Endothelial cell of umbilical vein (primary cell): ENCODE measurements around the gene GBE1. TPM values are rescaled to one million over a fixed set of nuclear protein-coding genes. Genes with fewer than 3 reads are reported as not detected.

Experiments
- BruUV-seq: library from RNA; stranded (reverse); fragments of 400-500 nt; replicated peaks from 2 replicates; lab custom pipeline; 2021; lab: Mats Ljungman, UMichigan
- CTCF ChIA-PET: fragments of 300-600, 350-600 bp; sonication (Branson Sonifier 250); formaldehyde crosslinking; loops from one replicate; lab custom pipeline; 2021; ENCODE audit warnings: antibody characterized with exemption, inconsistent platforms; lab: Charles Lee
- POLR2A ChIA-PET: fragments of 300-600, 350-600 bp; sonication (Branson Sonifier 250); formaldehyde crosslinking; loops from one replicate; lab custom pipeline; 2021; ENCODE audit warnings: antibody characterized with exemption, inconsistent platforms; lab: Charles Lee
- DNase-seq: peaks from one replicate; pipeline ENCODE4 v3.0.0-alpha.2; 2011; ENCODE audit warnings: low read depth, low spot score
- FAIRE-seq: peaks from 2 replicates; lab custom pipeline; 2011; peaks lifted over from hg19 to GRCh38; lab: Jason Lieb, UNC
- H2AFZ ChIP-seq: 2 replicates; pipeline ENCODE4 v1.6.0; 2012; ENCODE audit warnings: low read depth, low read length, control low read depth, inconsistent platforms
- H3K27ac ChIP-seq: 2 replicates; pipeline ENCODE4 v1.5.1; 2011; ENCODE audit warnings: low read depth, mild to moderate bottlenecking, control low read depth, low read length, moderate library complexity; ENCODE audit not compliant: insufficient read depth
- H3K27me3 ChIP-seq, 2 experiments: 2 replicates each; pipeline versions ENCODE4 v1.6.0 to v1.6.1; 2011; ENCODE audit warnings: low read length in 2 of 2, mixed read lengths in 1 of 2; ENCODE audit not compliant: control insufficient read depth in 2 of 2, insufficient read depth in 2 of 2
- H3K36me3 ChIP-seq, 2 experiments: 2 replicates in 1 of 2; 3 replicates in 1 of 2; pipeline ENCODE4 v1.5.1; 2011; ENCODE audit warnings: low read length in 2 of 2, mild to moderate bottlenecking in 1 of 2, moderate library complexity in 1 of 2; ENCODE audit not compliant: control insufficient read depth in 2 of 2, insufficient read depth in 2 of 2; ENCODE audit errors: extremely low read depth in 1 of 2
- H3K4me1 ChIP-seq: 3 replicates; pipeline ENCODE4 v1.5.1; 2011; ENCODE audit warnings: mild to moderate bottlenecking, low read length; ENCODE audit not compliant: control insufficient read depth, insufficient read depth; ENCODE audit errors: extremely low read depth
- H3K4me2 ChIP-seq: 2 replicates; pipeline ENCODE4 v1.6.1; 2011; ENCODE audit warnings: low read length, control low read depth, mixed read lengths; ENCODE audit not compliant: insufficient read depth
- H3K4me3 ChIP-seq, 3 experiments: fragments of 200-600 bp in 1 of 3; sonication (generic), shearing (Covaris generic) in 1 of 3; replicated peaks in 1 of 3; 2 replicates each; pipeline ENCODE4 v1.5.1; 2011 to 2016; ENCODE audit warnings: control low read depth in 3 of 3, low read length in 3 of 3, mild to moderate bottlenecking in 2 of 3, inconsistent platforms in 1 of 3, low read depth in 1 of 3, moderate library complexity in 1 of 3; ENCODE audit not compliant: insufficient read depth in 1 of 3
- H3K79me2 ChIP-seq: 2 replicates; pipeline ENCODE4 v1.6.0; 2012; ENCODE audit warnings: low read length, inconsistent platforms; ENCODE audit not compliant: control insufficient read depth, insufficient read depth
- H3K9ac ChIP-seq: replicated peaks from 2 replicates; pipeline ENCODE3; 2011; ENCODE audit warnings: low read length, control low read depth; ENCODE audit not compliant: insufficient read depth; ENCODE audit errors: extremely low read depth
- H3K9me1 ChIP-seq: replicated peaks from 3 replicates; pipeline ENCODE4 v1.6.0; 2011; ENCODE audit warnings: mild to moderate bottlenecking, low read length; ENCODE audit not compliant: control insufficient read depth, insufficient read depth; ENCODE audit errors: extremely low read depth
- H3K9me3 ChIP-seq: replicated peaks from 2 replicates; pipeline ENCODE4 v1.5.1; 2012; ENCODE audit warnings: low read length, inconsistent platforms; ENCODE audit not compliant: control insufficient read depth, insufficient read depth
- H4K20me1 ChIP-seq: replicated peaks from 2 replicates; pipeline ENCODE3; 2011; ENCODE audit warnings: mild to moderate bottlenecking, low read length; ENCODE audit not compliant: control insufficient read depth, insufficient read depth; ENCODE audit errors: extremely low read depth
- EZH2 ChIP-seq: IDR thresholded peaks from 2 replicates; pipeline ENCODE4 v1.6.1; 2012; ENCODE audit warnings: borderline replicate concordance, low read depth, mild to moderate bottlenecking, moderate library complexity, low read length, inconsistent platforms; ENCODE audit not compliant: severe bottlenecking
- FOS ChIP-seq: IDR thresholded peaks from 2 replicates; pipeline ENCODE4 v1.6.1; 2011; ENCODE audit warnings: mild to moderate bottlenecking, low read length, moderate library complexity, borderline replicate concordance; ENCODE audit not compliant: insufficient read depth
- GATA2 ChIP-seq: IDR thresholded peaks from 2 replicates; pipeline ENCODE4 v1.7.0; 2011; ENCODE audit warnings: low read depth, mild to moderate bottlenecking, moderate library complexity, mixed read lengths, low read length; ENCODE audit not compliant: insufficient read length, insufficient read depth
- JUN ChIP-seq: IDR thresholded peaks from 2 replicates; pipeline ENCODE4 v1.6.1; 2011; ENCODE audit warnings: borderline replicate concordance, low read depth; ENCODE audit not compliant: insufficient read length, insufficient read depth
- MYC ChIP-seq: IDR thresholded peaks from one replicate; pipeline ENCODE4 v1.6.1; 2011; ENCODE audit warnings: mild to moderate bottlenecking, low read depth, low read length
- POLR2A ChIP-seq: IDR thresholded peaks from 2 replicates; pipeline ENCODE4 v1.6.1; 2012; ENCODE audit warnings: low read depth, mild to moderate bottlenecking, control low read depth, low read length
- dilution Hi-C: fragments of 300-500 bp; cut with MboI; formaldehyde crosslinking; loops from one replicate; pipeline ENCODE4 v1.15.0; 2019; ENCODE audit warnings: low sequenced_read_pairs; ENCODE audit not compliant: extremely low pct_ligation_motif_present
- intact Hi-C: fragments of 100-400 bp; cut with micrococcal nuclease; formaldehyde crosslinking; loops from one replicate; pipeline ENCODE4 v1.10.0; 2022
- polyA plus RNA-seq, 4 experiments: library from polyadenylated mRNA; depleted of rRNA in 3 of 4; stranded (reverse) in 3 of 4; unstranded in 1 of 4; fragments of >200 nt; gene quantifications; 2 replicates each; pipeline versions ENCODE4 v1.2.1 to v1.2.3, GENCODE V29; 2011 to 2012; ENCODE audit warnings: missing spikeins in 1 of 4
- total RNA-seq: library from RNA; stranded (reverse); gene quantifications from 2 replicates; pipeline ENCODE4 v1.2.3, GENCODE V29; 2021
- TF ChIP-seq, protein P1 (sequence below), 2 donors: IDR thresholded peaks; 1 replicate in 1 of 2; 2 replicates in 1 of 2; pipeline ENCODE4 v1.5.1; 2011; ENCODE audit warnings: low read length in 2 of 2, mild to moderate bottlenecking in 2 of 2, moderate library complexity in 2 of 2, control low read depth in 1 of 2, inconsistent platforms in 1 of 2, low read depth in 1 of 2; ENCODE audit not compliant: insufficient read depth in 1 of 2; ENCODE audit errors: extremely low read depth in 1 of 2
- TF ChIP-seq, protein P2 (sequence below): IDR thresholded peaks from 2 replicates; pipeline ENCODE4 v1.6.1; 2011; ENCODE audit not compliant: insufficient read depth, insufficient read length

The GBE1 gene
- total and polyA plus RNA-seq, 2 donors (not counting 3 experiments of a cell fraction or from before 2014, with no cell fraction given): 35.9 to 110 TPM

DNA sequence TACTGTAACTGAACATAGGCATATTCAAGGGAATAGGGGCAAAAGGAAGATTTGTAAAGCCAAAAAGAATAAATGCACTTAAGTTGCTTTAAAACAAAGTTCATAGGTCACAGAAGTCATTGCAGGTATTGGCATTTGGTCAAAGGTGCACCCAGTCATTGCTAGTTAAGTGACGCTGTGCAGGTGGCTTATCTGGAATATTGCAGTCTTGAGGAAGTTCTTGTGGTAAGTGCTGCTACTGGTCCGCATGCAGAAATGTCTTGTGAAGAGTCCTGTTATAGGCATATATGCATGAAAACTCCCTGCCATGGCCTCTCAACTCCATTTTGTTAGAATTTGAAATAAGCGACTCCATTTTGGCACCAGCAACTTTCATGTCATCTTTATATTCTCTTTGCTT is 293.1 kb downstream of the GBE1 start:
- Histone ChIP-seq H3K27ac (no peak overlapping the region), H3K4me2 (no peak overlapping the region), H2AFZ (no peak overlapping the region), H3K36me3 (no peaks in the 10 kb centered on the region), H3K4me1 (peaks cover 27% of the 10 kb centered on the region), H3K79me2 (no peaks in the 10 kb centered on the region), H3K9me1 (no peaks in the 10 kb centered on the region), H3K9ac (no peak overlapping the region), H3K4me3 (no peak overlapping the region), H4K20me1 (no peaks in the 10 kb centered on the region), H3K27me3 (no peaks in the 10 kb centered on the region), H3K9me3 (no peaks in the 10 kb centered on the region)
- FAIRE-seq (no peak), DNase-seq (no peak)
- CTCF ChIA-PET: no interaction called here
- no TSS peak for BruUV-seq
- TF ChIP-seq MYC (no peak), POLR2A (no peak), EZH2 (no peak), FOS (no peak), GATA2 (no peak), JUN (no peak)
- TF ChIP-seq, protein P1, sequence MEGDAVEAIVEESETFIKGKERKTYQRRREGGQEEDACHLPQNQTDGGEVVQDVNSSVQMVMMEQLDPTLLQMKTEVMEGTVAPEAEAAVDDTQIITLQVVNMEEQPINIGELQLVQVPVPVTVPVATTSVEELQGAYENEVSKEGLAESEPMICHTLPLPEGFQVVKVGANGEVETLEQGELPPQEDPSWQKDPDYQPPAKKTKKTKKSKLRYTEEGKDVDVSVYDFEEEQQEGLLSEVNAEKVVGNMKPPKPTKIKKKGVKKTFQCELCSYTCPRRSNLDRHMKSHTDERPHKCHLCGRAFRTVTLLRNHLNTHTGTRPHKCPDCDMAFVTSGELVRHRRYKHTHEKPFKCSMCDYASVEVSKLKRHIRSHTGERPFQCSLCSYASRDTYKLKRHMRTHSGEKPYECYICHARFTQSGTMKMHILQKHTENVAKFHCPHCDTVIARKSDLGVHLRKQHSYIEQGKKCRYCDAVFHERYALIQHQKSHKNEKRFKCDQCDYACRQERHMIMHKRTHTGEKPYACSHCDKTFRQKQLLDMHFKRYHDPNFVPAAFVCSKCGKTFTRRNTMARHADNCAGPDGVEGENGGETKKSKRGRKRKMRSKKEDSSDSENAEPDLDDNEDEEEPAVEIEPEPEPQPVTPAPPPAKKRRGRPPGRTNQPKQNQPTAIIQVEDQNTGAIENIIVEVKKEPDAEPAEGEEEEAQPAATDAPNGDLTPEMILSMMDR (IDR thresholded peaks at IDR 0.05; ENCODE audit: extremely low read depth in 1 of 2, insufficient read depth in 1 of 2, low read depth in 1 of 2, low read length in 2 of 2): no peak
- TF ChIP-seq, protein P2, sequence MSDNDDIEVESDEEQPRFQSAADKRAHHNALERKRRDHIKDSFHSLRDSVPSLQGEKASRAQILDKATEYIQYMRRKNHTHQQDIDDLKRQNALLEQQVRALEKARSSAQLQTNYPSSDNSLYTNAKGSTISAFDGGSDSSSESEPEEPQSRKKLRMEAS: no peak
- POLR2A ChIA-PET: interaction anchor here (0.6 kb wide), 1 partner anchor 17 kb away, joined by 3 read pairs; no protein-coding TSS in a partner anchor
- intact Hi-C loops (no loop called here), dilution Hi-C loops (no loop called here)
